Omental fat pad (tissue), 4 donors: Measurements from ENCODE around the gene CRELD2. TPM values are rescaled to one million over a fixed set of nuclear protein-coding genes. Genes with fewer than 3 reads are reported as not detected.

Experiments used
- ATAC-seq: fragments of 150-250 bp; one replicate; pipeline ENCODE4 v1.9.1; 2016; ENCODE audit warnings: mild to moderate bottlenecking, moderate library complexity; ENCODE audit not compliant: low FRiP score
- DNase-seq: peaks from one replicate; pipeline ENCODE4 v3.0.0-alpha.2; 2019; ENCODE audit warnings: low spot score
- total RNA-seq, 4 donors: library from RNA; depleted of rRNA; stranded (reverse); fragments of >200 nt; gene quantifications; one replicate each; pipeline ENCODE4 v1.1.0, GENCODE V29; 2016
- TF ChIP-seq, protein P1 (sequence below), 3 donors: fragments of 450-650 bp; IDR thresholded peaks; one replicate each; pipeline ENCODE4 v1.5.1; 2016 to 2017; ENCODE audit warnings: antibody characterized with exemption in 3 of 3, mild to moderate bottlenecking in 3 of 3, moderate library complexity in 2 of 3

Gene CRELD2
- total RNA-seq, 4 donors from 2014 or later: 30.8 to 52.4 (median 39.8) TPM

DNA sequence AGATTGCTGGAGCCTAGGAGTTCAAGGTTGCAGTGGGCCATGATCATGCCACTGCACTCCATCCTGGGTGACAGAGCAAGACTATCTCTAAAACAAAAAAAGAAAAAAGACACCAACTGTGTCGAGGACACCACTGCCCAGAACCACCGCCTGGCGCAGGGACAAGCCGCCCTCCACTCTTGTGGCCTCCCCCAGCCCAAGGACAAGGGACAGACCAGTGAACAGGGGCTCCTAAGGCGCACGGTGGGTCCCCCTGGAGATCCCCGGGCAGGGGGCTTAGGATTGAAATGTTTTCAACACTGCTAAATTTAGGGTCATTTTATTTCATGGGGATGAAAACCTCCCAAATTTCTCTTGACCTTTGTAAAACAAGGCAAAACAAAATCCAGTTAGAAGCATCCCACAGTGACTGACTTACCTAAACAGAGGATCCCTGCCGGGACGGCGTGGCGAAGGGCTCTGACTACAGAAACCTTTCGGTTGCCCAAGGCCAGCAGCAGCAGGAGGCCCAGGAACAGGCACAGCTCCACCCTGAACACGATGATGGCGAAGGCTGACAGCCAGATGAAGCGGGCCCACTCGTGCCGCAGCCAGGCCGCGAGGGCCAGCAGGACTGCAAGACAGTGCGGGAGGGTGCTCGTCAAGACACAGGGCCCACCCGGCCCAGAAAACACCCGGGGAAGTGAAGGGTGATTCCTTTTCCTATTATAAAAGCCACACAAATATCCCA, 8.8 kb upstream of the CRELD2 start:
- ATAC-seq (no peak), DNase-seq (no peak)
- TF ChIP-seq, protein P1, sequence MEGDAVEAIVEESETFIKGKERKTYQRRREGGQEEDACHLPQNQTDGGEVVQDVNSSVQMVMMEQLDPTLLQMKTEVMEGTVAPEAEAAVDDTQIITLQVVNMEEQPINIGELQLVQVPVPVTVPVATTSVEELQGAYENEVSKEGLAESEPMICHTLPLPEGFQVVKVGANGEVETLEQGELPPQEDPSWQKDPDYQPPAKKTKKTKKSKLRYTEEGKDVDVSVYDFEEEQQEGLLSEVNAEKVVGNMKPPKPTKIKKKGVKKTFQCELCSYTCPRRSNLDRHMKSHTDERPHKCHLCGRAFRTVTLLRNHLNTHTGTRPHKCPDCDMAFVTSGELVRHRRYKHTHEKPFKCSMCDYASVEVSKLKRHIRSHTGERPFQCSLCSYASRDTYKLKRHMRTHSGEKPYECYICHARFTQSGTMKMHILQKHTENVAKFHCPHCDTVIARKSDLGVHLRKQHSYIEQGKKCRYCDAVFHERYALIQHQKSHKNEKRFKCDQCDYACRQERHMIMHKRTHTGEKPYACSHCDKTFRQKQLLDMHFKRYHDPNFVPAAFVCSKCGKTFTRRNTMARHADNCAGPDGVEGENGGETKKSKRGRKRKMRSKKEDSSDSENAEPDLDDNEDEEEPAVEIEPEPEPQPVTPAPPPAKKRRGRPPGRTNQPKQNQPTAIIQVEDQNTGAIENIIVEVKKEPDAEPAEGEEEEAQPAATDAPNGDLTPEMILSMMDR (IDR thresholded peaks at IDR 0.05): no peak

DNA sequence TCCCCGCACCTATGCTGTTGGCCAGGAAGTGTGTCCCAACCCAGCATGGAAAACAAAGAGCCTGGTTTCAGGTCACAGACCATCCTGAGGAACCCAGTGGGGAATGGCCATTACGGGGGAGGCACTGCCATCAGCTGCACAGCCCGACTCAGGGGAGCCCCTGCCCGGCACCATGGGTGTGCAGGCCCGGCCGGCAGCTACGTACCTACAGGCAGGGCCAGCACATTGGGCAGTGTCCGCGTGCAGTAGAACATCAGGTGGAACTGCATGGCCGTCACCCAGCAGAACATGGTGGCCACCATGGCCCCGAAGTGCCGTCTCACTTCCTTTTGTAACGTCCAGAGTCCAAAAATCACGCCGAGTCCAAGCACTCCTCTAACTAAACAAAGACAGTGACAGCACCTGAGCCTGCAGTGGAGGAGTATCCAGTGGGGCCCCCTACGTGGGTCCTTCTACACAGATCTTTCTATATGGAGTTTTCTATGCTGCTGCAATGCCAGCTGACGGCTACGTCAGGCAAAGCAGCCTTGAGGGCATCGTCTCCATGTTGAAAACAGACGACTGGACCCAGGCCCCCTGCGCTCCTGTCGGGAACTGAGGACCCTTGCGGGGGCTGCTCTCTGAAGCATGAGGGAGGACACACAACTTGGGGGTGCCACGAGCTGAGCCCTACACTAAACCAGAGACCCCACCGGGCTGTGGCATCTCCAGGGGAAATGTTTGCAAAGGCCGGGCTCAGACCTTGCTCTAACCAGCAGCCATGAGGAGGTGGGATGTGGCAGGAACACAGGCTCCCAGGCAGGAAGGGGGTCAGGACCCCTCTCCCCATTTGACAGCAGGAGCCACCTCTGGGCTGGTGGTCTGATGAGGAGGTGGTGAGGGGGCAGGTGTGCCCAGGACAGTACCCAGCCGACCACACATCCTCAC, 7.9 kb upstream of the CRELD2 start:
- ATAC-seq (no peak), DNase-seq (no peak)
- TF ChIP-seq, protein P1 (IDR thresholded peaks at IDR 0.05): no peak

DNA sequence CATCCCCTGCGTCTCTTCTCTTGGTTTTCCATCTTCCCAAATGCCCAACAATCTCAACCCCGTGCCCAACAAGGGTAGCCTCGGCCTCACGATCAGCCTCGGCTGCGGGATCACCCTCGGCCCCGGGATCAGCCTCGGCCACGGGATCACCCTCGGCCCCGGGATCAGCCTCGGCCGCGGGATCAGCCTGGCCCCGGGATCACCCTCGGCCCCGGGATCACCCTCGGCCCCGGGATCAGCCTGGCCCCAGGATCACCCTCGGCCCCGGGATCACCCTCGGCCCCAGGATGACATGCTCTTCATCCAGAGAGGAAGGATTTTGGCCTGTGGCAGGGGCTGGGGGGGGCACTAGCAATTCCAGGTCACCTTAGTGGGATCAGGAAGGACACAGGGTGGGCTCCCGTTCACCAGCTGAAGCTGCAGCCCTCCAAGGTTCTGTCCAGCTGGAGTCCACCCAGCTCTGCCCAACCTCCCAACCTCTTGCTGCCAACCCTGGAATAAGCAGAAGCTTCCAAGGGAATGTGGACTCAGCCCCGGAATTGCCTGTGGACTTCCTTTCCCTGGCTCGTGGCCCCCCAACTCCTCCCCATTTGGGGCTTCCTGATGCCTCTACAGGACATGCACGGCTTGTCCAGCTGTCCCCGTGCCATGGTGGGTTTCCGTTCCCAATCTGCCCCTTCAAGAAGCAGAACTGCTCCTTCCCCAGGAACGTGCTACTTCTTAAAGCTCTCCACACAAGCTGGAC, 6.4 kb upstream of the CRELD2 start:
- ATAC-seq (no peak), DNase-seq (no peak)
- TF ChIP-seq, protein P1 (IDR thresholded peaks at IDR 0.05): no peak

DNA sequence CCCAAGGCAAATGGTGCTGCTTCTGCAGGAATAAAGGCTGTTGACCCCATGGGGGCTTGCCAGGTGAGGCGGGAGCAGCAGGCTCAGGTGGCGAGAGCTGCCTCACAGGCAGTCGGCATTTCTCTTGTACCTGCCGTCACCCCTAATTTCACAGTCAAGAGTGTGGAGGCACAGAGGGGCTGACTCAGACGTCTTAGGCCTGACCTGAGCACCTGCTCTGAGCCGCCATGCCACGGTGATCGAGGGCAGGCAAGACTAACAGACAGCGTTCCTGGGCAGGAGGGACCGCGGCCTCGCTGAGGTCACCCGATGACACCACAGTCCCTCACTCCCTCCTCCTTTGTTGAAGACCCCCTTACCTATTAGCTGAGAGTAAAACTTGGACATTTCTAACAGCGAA, 5.4 kb upstream of the CRELD2 start:
- ATAC-seq (no peak), DNase-seq (no peak)
- TF ChIP-seq, protein P1 (IDR thresholded peaks at IDR 0.05): no peak

DNA sequence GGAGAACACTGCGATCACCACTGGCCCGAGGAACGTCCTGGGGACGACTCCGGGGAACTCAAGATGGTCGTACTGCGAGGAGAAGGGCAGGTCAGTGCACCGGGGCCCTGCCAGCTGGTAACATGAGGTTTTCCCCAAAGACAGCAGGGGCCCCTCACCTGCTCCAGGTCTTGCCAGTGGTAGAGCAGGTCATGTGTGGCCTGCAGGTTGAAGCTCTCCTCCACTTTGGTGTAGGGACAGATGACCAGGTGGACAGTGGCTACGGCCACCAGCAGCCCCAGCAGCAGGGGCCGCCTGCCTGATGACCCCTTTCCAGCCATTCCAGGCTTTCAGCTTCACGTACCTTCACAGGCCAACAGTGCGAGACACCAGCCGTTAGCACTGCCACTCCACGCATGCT, 5.0 kb upstream of the CRELD2 start:
- ATAC-seq (no peak), DNase-seq (no peak)
- TF ChIP-seq, protein P1 (IDR thresholded peaks at IDR 0.05): no peak

DNA sequence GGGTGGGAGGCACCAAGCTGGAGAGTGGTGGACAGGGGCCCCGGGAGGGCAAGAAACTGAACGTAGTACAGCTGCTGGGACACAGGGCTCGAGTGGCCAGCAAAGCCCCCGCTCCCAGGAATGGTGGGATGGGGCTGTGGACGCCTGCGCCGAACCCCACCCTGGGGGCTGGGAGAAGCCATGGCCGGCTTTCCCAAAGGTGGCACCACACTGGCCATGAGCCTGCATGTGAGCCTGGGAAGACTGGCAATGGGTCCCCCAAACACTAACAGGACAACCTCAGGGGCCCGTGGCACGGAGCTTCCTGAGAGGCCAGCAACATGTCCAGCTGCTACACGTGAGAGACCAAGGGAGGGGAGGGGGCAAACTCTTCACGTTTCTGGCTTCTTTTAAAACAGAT, 4.2 kb upstream of the CRELD2 start:
- TF ChIP-seq, protein P1 (IDR thresholded peaks at IDR 0.05): no peak
- ATAC-seq (no peak), DNase-seq (no peak)
